Measurements from ENCODE around the gene CAVIN2. TPM values are rescaled to one million over a fixed set of nuclear protein-coding genes. Genes with fewer than 3 reads are reported as not detected.

Gene CAVIN2
- total RNA-seq, 2 experiments from 2014 or later = not detected

DNA sequence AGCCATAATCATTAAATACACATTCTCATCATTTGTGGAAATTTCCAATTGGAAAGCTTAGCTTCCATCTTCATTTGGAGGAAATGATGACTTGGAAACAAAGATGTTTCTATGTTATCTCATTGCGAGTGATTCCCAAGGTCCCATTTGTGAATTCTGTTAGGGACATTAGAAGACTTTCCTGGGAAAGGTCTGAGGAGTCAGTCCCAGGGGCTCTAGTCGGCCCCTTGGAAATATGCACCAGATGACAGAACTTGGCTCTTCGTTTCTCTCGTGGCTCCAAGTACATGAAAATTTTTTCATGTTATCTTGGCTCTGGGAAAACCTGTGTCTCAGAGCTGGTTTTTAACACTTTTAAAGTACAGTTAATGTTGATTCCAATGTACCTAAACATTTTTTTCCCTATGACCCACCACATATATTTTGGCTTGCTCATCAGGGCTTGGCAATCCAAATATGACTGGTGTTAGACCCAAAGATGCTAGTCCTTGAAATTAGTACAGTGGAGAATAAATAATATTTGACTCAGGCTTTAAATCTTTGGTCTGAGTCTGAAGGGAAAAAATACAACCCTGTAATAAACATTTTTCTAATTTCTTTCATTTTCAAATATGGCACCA lies 15.4 kb upstream of the CAVIN2 start:
- peaks cover 3% of the 10 kb centered on the region for H3K27me3 Mint-ChIP-seq
- DNase-seq = no peak
- H3K27ac Mint-ChIP-seq = no peak overlapping the region
- no peaks in the 10 kb centered on the region for H3K36me3 Mint-ChIP-seq (ENCODE audit: low read depth)
- ChIA-PET POLR2A (no interaction called here), CTCF (interaction anchor here (0.6 to 1.3 kb wide), 2 partner anchors 301 to 1053 kb away, joined by 3 read pairs; no protein-coding TSS in a partner anchor)
- ATAC-seq = no peak
- no peaks in the 10 kb centered on the region for H3K4me1 Mint-ChIP-seq
- no peak overlapping the region for H3K4me3 Mint-ChIP-seq
- H3K9me3 Mint-ChIP-seq (ENCODE audit: low read depth) = no peaks in the 10 kb centered on the region
- intact Hi-C loops (cut with DNase I, micrococcal nuclease) = no loop called here

DNA sequence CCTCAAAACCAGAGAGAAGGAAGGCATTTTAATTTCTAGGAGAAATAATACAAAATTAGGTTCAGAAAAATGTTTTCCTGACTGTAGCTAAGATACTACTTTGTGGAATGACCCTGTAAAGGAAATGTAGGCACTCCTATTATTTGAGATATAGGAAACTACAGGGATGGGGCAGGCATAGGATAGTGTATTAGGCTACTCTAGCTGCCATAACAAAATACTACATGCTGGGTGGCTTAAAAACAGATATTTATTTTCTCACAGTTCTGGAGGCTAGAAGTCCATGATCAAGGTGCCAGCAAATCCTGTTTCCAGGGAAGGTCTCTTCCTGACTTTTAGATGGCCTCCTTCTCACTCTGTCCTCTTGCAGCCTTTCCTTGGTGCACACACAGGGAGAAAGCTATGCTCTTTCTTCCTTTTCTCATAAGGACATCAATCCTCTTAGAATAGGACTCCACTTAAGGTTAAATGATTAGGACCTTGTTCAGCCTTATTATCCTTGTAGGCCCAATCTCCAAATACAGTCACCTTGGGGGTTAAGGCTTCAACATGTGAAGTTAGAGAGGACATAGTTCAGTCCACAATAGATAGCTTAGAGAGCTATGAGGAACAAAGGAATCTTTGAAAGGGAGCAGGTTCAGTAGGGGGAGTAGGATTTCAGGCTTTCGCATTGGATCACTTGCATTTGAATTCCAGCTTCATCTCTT lies 14.0 kb upstream of the CAVIN2 start:
- Mint-ChIP-seq H3K4me3 (no peak overlapping the region), H3K27ac (no peak overlapping the region), H3K27me3 (peaks cover 3% of the 10 kb centered on the region), H3K9me3 (ENCODE audit: low read depth) (no peaks in the 10 kb centered on the region), H3K4me1 (no peaks in the 10 kb centered on the region), H3K36me3 (ENCODE audit: low read depth) (no peaks in the 10 kb centered on the region)
- no peak for DNase-seq
- CTCF ChIA-PET = interaction anchor here (0.7 to 1.3 kb wide), 3 partner anchors 8 to 302 kb away, joined by 3 to 4 read pairs (median 3); no protein-coding TSS in a partner anchor
- intact Hi-C loops (cut with DNase I, micrococcal nuclease) = no loop called here
- POLR2A ChIA-PET = no interaction called here
- no peak for ATAC-seq

DNA sequence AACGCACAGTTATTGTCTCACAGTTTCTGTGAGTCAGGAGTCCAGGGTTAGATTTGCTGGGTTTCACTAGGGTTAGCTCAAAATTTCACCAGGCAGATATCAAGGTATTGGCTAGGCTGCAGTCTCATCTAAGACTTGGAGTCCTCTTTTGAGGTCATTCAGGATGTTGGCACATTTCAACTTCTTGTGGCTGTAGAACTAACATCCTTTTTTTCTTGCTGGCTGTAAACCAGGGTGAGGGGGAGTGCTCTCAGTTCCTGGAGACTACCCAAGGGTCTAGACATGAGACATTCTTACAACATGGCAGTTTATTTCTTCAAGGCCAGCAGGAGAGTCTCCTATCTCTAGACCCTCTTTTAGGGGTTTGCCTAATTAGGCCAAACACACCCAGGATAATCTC lies 12.8 kb upstream of the CAVIN2 start:
- Mint-ChIP-seq H3K36me3 (ENCODE audit: low read depth) (no peaks in the 10 kb centered on the region), H3K27ac (no peak overlapping the region), H3K4me3 (no peak overlapping the region), H3K4me1 (no peaks in the 10 kb centered on the region), H3K9me3 (ENCODE audit: low read depth) (no peaks in the 10 kb centered on the region), H3K27me3 (peaks cover 3% of the 10 kb centered on the region)
- ChIA-PET CTCF (interaction anchor here (1.0 kb wide), 1 partner anchor 11 kb away, joined by 6 read pairs; no protein-coding TSS in a partner anchor), POLR2A (no interaction called here)
- no peak for DNase-seq
- intact Hi-C loops (cut with DNase I, micrococcal nuclease) = no loop called here
- no peak for ATAC-seq

DNA sequence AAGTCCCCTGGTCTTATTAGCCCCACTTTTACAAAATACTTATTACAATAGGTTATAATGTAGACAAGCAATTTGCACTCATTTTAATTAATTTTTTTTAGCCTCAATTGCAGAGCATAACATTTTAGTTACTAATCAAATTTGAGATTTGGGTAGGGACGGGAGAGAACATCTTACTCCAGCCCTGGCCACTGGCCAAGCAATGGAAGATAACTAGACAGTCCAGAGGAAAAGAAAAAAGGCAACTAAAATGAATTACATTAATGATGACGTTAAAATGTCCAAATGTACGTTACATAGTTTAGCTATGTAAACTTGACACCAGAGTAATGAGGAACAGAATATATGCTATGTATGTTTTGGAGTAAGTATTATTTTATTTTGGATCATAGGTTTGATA lies 11.0 kb upstream of the CAVIN2 start:
- Mint-ChIP-seq H3K36me3 (ENCODE audit: low read depth) (no peaks in the 10 kb centered on the region), H3K4me1 (no peaks in the 10 kb centered on the region), H3K27me3 (peaks cover 2% of the 10 kb centered on the region), H3K4me3 (no peak overlapping the region), H3K27ac (no peak overlapping the region), H3K9me3 (ENCODE audit: low read depth) (no peaks in the 10 kb centered on the region)
- ChIA-PET POLR2A (no interaction called here), CTCF (interaction anchor here (0.6 to 1.4 kb wide), 4 partner anchors 10 to 305 kb away, joined by 3 to 4 read pairs (median 4); no protein-coding TSS in a partner anchor)
- intact Hi-C loops (cut with DNase I, micrococcal nuclease) = no loop called here
- ATAC-seq (no peak), DNase-seq (no peak)

DNA sequence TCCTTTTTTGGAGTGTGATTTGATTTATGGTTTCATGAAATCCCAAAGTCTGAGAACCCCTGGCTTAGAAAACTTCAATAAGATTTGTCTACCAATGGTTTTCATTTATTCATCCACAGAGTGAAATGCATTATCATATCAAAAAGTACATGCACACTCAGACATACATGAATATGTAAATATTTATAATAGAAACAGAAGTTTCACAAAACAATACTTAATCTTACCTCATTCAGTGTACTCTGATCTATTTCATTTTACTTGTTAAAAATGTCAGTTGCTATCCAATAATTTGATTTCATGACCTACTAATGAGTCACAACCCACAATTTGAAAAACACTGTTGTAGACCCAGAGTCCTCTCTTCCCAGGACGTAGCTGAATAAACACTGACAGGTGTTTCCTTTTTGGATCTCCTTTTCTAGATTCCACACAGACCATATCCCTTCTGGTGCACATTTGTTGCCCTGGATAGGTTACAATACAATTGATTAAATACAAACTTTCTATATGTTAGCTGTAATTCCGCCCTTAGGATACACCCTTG lies 10.4 kb upstream of the CAVIN2 start:
- no peak overlapping the region for H3K4me3 Mint-ChIP-seq
- no peak overlapping the region for H3K27ac Mint-ChIP-seq
- H3K27me3 Mint-ChIP-seq = peaks cover 2% of the 10 kb centered on the region
- ChIA-PET CTCF (interaction anchor here (0.6 to 1.4 kb wide), 4 partner anchors 9 to 306 kb away, joined by 3 to 4 read pairs (median 4); no protein-coding TSS in a partner anchor), POLR2A (no interaction called here)
- no peaks in the 10 kb centered on the region for H3K9me3 Mint-ChIP-seq (ENCODE audit: low read depth)
- no peaks in the 10 kb centered on the region for H3K36me3 Mint-ChIP-seq (ENCODE audit: low read depth)
- no peak for DNase-seq
- H3K4me1 Mint-ChIP-seq = no peaks in the 10 kb centered on the region
- intact Hi-C loops (cut with DNase I, micrococcal nuclease) = no loop called here
- ATAC-seq = no peak

DNA sequence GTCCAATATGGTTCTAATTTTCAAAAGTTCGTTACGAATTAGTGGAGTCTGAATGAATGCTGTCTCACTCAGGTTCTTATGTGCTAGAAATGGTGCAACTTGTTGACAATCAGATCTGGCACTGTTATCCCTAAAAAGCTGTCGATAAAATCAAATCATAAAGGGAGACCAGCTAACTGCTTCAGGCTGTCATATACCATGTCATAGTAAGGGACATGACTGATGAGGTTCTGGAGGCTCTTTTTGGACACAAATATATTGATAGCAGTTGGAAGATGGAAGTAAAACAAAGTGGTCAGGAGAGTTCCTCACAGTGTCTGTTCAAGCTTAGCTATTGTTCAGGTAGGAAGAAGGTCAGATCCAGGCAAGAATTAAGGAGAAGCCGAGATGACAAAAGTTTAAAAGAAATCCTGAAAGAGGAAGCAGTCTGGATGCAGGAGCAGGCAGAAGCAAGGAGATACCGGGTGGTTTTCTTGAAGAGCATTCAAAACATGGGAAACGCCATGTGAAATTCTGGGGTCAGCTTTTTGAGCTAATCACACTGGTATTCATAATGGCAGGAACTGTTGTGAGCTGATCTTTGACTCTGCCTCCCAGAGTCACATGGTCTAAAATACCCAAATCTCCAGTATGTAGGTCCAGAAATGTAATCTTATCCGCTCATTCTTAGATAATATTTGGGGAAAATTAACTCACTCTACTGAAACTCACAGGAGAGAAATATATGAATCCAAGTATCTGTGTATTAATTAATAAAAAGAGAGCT lies 9.4 kb upstream of the CAVIN2 start:
- intact Hi-C loops (cut with DNase I, micrococcal nuclease) = no loop called here
- no peak overlapping the region for H3K4me3 Mint-ChIP-seq
- DNase-seq (no peak), ATAC-seq (no peak)
- ChIA-PET POLR2A (no interaction called here), CTCF (interaction anchor here (1.0 kb wide), 2 partner anchors 10 to 306 kb away, joined by 3 read pairs; partner anchors contain the start of gene CAVIN2)
- H3K27me3 Mint-ChIP-seq = peaks cover 2% of the 10 kb centered on the region
- no peaks in the 10 kb centered on the region for H3K4me1 Mint-ChIP-seq
- no peak overlapping the region for H3K27ac Mint-ChIP-seq
- no peaks in the 10 kb centered on the region for H3K9me3 Mint-ChIP-seq (ENCODE audit: low read depth)
- H3K36me3 Mint-ChIP-seq (ENCODE audit: low read depth) = no peaks in the 10 kb centered on the region

DNA sequence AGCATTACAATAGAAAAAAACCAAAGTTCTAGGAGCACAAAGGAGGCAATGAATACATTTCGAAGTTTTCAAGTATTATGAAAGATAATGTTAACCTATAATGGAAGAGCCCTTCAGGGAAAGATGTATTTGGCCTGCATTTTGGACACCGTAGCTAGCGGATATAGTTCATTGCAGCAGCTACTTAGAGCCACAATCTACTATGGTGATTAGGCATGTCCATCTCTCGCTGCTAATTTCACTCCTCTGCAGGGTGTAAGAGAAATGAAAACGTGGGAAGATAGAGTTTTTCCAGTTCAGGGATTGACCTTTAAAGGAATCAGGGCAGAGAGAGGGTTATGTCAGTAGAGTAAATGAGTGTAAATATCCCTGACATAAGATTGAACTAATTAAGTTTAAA lies 8.5 kb upstream of the CAVIN2 start:
- intact Hi-C loops (cut with DNase I, micrococcal nuclease) = no loop called here
- Mint-ChIP-seq H3K4me3 (no peak overlapping the region), H3K4me1 (no peaks in the 10 kb centered on the region)

DNA sequence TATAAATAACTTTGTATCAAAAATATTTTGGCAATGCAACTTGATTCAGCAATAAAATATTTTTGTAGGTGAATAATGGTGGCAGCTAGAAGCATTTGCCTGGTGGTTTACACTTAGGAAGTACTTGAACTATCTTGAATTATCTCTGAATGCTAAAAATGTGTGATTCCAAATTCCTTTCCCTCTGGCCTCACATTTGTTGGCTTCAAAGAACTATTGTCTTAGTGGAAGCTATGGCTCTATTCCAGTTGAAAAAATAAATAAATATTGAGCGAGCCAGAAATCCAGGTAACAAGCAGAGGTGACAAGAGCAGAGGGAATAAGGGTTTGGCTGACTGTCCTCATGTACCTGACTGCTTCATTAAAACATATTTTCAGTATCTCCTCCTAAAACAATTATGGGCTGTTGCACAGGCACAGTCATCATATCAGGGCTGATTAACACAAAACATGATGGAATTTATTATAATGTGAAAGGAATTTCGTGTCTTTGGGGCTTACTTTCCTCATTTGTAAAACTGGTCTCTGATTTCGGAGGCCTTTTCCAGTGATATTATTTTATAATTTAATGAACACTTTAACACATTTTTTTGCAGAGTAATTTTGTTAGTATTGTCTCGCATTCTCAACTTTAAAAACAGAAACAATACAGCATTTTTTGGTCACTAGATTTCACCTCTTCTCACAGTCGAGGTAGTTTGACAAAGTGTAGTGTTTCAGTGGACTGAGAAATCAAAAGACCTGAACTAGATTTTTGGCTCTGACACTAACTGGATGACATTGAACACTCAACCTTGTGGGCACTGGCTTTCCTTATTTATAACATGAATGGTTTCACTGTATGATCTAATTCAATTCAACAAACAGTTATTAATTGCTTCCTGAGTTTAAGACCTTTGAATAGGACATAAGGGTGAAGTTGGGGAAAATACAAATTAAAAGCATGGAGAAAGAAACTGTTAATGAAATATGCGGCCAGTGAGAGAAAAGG lies 7.8 kb upstream of the CAVIN2 start:
- DNase-seq (no peak), ATAC-seq (no peak)
- Mint-ChIP-seq H3K4me1 (no peaks in the 10 kb centered on the region), H3K27me3 (peaks cover 6% of the 10 kb centered on the region), H3K4me3 (no peak overlapping the region), H3K27ac (no peak overlapping the region), H3K36me3 (ENCODE audit: low read depth) (no peaks in the 10 kb centered on the region), H3K9me3 (ENCODE audit: low read depth) (no peaks in the 10 kb centered on the region)
- intact Hi-C loops (cut with DNase I, micrococcal nuclease) = no loop called here
- ChIA-PET POLR2A (no interaction called here), CTCF (no interaction called here)

More for the DNA sequence above, 8.5 kb upstream of the CAVIN2 start:
- POLR2A ChIA-PET = no interaction called here
- no peaks in the 10 kb centered on the region for H3K9me3 Mint-ChIP-seq (ENCODE audit: low read depth)
- H3K27ac Mint-ChIP-seq = no peak overlapping the region
- CTCF ChIA-PET = interaction anchor here (1.0 kb wide), 1 partner anchor 9 kb away, joined by 3 read pairs; the partner anchor contains the start of gene CAVIN2
- H3K27me3 Mint-ChIP-seq = peaks cover 2% of the 10 kb centered on the region
- ATAC-seq (no peak), DNase-seq (no peak)
- H3K36me3 Mint-ChIP-seq (ENCODE audit: low read depth) = no peaks in the 10 kb centered on the region

DNA sequence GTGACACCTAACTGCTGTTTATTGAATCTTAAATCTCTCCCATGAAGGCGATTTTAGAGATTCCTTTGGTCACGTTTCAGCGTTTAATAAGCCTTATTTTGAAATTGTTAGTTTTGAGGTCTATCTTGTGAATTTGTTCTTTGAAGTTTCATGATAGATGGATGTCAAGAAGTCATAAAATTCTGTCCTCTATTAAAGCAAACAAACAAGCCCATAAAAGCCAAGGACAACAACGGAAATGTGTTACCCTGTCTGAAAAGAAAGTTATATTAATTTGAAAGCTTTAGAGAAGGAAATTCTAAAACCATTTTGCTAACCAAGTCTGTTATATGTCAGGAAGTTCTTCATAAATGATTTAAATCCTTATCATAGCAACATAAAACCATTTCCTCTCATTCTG lies 7.0 kb upstream of the CAVIN2 start:
- intact Hi-C loops (cut with DNase I, micrococcal nuclease) = no loop called here
- Mint-ChIP-seq H3K9me3 (ENCODE audit: low read depth) (no peaks in the 10 kb centered on the region), H3K36me3 (ENCODE audit: low read depth) (no peaks in the 10 kb centered on the region), H3K4me1 (no peaks in the 10 kb centered on the region), H3K27me3 (peaks cover 6% of the 10 kb centered on the region), H3K4me3 (no peak overlapping the region), H3K27ac (no peak overlapping the region)
- POLR2A ChIA-PET = no interaction called here
- CTCF ChIA-PET = no interaction called here
- ATAC-seq (no peak), DNase-seq (no peak)

DNA sequence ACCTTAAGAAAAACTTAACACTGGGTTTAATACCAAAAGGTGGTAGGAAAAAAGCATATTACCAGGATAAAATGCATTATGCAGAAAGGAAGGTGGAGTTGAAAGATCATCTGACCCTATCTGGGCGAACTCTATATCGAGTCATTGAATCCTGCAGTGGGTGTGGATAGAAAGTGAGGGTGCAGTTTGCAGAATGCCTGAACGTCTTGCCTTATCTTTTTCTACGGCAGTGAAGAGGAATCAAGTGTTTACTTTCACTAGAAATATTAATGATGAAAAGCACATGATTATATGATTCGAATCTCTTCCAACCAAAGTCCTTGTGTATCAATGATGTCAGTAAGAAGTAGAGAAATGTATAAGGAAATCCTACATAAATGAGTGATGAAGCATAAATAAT lies 4.3 kb upstream of the CAVIN2 start:
- ATAC-seq (no peak), DNase-seq (no peak)
- no peaks in the 10 kb centered on the region for H3K36me3 Mint-ChIP-seq (ENCODE audit: low read depth)
- no peak overlapping the region for H3K27ac Mint-ChIP-seq
- intact Hi-C loops (cut with DNase I, micrococcal nuclease) = no loop called here
- POLR2A ChIA-PET = no interaction called here
- H3K4me1 Mint-ChIP-seq = no peaks in the 10 kb centered on the region
- no peak overlapping the region for H3K4me3 Mint-ChIP-seq
- CTCF ChIA-PET = no interaction called here
- no peaks in the 10 kb centered on the region for H3K9me3 Mint-ChIP-seq (ENCODE audit: low read depth)
- H3K27me3 Mint-ChIP-seq = peaks cover 22% of the 10 kb centered on the region
